ENCODE data around the gene RYR1. TPM values are rescaled to one million over a fixed set of nuclear protein-coding genes. Genes with fewer than 3 reads are reported as not detected.
"Not testable (repeated sequence)": the region's sequence is repeated elsewhere in the genome, so short reads cannot be mapped to it uniquely, and the experiment has no call there.

The RYR1 gene
- total and polyA plus RNA-seq, 7 donors, result under 0.01 to 4.1 (median 0.85) TPM

DNA sequence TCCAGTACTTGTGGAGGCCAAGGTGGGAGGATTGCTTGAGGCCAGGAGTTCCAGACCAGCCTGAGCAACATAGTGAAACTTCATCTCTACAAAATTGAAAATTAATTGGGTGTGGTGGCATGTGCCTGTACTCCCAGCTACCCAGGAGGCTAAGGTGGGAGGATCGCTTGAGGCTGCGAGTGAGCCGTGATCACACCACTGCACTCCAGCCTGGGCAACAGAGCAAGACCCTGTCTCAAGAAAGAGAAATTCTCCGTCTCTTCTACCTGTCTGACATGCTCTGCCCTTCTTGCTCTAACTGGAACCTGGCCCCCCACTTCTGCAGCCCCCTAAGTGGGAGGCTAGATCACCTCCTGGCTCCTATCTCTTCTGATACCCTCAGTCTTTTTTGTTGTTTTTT lies 192.9 kb downstream of the RYR1 start:
- DNase-seq, result no peak
- intact Hi-C loops (cut with DNase I), result no loop called here
- Histone ChIP-seq H3K4me3 (no peak overlapping the region), H3K27me3 (no peaks in the 10 kb centered on the region), H3K9me3 (no peaks in the 10 kb centered on the region), H3K36me3 (peaks cover 46 to 98% (median 85%) of the 10 kb centered on the region in 4 donors), H3K27ac (no peak overlapping the region), H3K4me1 (no peaks in the 10 kb centered on the region)
- TF ChIP-seq, protein P1, sequence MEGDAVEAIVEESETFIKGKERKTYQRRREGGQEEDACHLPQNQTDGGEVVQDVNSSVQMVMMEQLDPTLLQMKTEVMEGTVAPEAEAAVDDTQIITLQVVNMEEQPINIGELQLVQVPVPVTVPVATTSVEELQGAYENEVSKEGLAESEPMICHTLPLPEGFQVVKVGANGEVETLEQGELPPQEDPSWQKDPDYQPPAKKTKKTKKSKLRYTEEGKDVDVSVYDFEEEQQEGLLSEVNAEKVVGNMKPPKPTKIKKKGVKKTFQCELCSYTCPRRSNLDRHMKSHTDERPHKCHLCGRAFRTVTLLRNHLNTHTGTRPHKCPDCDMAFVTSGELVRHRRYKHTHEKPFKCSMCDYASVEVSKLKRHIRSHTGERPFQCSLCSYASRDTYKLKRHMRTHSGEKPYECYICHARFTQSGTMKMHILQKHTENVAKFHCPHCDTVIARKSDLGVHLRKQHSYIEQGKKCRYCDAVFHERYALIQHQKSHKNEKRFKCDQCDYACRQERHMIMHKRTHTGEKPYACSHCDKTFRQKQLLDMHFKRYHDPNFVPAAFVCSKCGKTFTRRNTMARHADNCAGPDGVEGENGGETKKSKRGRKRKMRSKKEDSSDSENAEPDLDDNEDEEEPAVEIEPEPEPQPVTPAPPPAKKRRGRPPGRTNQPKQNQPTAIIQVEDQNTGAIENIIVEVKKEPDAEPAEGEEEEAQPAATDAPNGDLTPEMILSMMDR (IDR thresholded peaks at IDR 0.05), result no peak
- TF ChIP-seq POLR2AphosphoS5 (IDR thresholded peaks at IDR 0.05) (no peak), EP300 (IDR thresholded peaks at IDR 0.05) (no peak), POLR2A (IDR thresholded peaks at IDR 0.05) (no peak)
- WGBS, 2 donors, result 95 to 96% methylated on average over 4 of the region's 4 CpGs

DNA sequence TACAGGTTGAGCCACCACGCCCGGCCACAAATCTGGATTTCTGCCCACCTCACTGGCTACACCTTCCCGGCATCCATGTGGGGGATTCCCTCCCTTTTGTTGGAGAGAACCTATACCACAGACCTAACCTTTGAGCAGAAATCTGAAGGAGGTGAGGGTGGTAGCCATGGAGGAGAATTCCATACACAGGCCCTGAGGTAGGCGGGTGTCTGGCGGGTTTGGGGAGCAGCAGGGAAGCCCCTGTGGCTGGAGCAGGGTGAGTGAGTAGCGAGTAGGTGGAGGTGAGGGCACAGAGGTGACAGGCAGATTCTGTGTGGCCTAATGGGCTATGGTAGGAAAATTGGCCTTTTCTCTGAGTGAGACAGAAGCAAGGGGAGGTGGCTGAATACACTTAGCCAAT lies 196.1 kb downstream of the RYR1 start:
- TF ChIP-seq EP300 (IDR thresholded peaks at IDR 0.05) (no peak), POLR2AphosphoS5 (IDR thresholded peaks at IDR 0.05) (no peak), POLR2A (IDR thresholded peaks at IDR 0.05) (no peak)
- TF ChIP-seq, protein P1 (IDR thresholded peaks at IDR 0.05), result no peak
- H3K27ac ChIP-seq, result no peak overlapping the region
- no peaks in the 10 kb centered on the region for H3K4me1 ChIP-seq
- H3K9me3 ChIP-seq, result no peaks in the 10 kb centered on the region
- 88 to 94% methylated on average over 6 of the region's 6 CpGs for WGBS, 2 donors
- no peak for DNase-seq
- H3K27me3 ChIP-seq, result no peaks in the 10 kb centered on the region
- peaks cover 44 to 90% (median 68%) of the 10 kb centered on the region in 4 donors for H3K36me3 ChIP-seq
- intact Hi-C loops (cut with DNase I), result no loop called here
- no peak overlapping the region for H3K4me3 ChIP-seq

DNA sequence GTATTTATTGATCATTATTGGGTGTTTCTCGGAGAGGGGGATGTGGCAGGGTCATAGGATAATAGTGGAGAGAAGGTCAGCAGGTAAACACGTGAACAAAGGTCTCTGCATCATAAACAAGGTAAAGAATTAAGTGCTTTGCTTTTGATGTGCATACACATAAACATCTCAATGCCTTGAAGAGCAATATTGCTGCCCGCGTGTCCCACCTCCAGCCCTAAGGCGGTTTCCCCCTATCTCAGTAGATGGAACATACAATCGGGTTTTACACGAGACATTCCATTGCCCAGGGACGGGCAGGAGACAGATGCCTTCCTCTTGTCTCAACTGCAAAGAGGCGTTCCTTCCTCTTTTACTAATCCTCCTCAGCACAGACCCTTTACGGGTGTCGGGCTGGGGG lies 197.8 kb downstream of the RYR1 start:
- H3K4me3 ChIP-seq; DNase-seq; H3K4me1 ChIP-seq; H3K27me3 ChIP-seq; intact Hi-C loops (cut with DNase I); H3K27ac ChIP-seq; H3K9me3 ChIP-seq: not testable (repeated sequence)
- 80 to 81% methylated on average over 11 of the region's 11 CpGs for WGBS, 2 donors
- H3K36me3 ChIP-seq, result peaks cover 28 to 88% (median 62%) of the 10 kb centered on the region in 4 donors

DNA sequence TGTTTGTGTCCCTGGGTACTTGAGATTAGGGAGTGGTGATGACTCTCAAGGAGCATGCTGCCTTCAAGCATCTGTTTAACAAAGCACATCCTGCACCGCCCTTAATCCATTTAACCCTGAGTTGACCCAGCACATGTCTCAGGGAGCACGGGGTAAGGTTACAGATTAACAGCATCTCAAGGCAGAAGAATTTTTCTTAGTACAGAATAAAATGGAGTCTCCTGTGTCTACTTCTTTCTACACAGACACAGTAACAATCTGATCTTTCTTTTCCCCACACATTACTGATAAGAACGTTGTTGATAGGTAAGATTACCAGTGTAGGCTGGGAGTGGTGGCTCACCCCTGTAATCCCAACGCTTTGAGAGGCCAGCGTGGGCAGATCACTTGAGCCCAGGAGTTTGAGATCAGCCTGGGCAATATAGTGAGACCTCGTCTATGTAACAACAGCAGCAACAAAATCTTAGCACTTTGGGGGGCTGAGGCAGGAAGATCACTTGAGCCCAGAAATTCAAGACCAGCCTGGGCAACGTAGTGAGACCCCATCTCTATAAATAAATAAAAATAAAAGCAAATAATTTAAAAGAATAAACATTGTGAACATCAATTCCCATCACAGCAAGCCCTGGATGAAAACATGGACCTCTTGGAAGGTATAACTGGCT lies 198.5 kb downstream of the RYR1 start:
- H3K4me3 ChIP-seq; H3K27me3 ChIP-seq; DNase-seq; H3K9me3 ChIP-seq; H3K4me1 ChIP-seq; H3K27ac ChIP-seq; intact Hi-C loops (cut with DNase I): not testable (repeated sequence)
- WGBS, 2 donors, result 63 to 80% methylated on average over 7 of the region's 7 CpGs
- H3K36me3 ChIP-seq, result peaks cover 24 to 85% (median 56%) of the 10 kb centered on the region in 4 donors

DNA sequence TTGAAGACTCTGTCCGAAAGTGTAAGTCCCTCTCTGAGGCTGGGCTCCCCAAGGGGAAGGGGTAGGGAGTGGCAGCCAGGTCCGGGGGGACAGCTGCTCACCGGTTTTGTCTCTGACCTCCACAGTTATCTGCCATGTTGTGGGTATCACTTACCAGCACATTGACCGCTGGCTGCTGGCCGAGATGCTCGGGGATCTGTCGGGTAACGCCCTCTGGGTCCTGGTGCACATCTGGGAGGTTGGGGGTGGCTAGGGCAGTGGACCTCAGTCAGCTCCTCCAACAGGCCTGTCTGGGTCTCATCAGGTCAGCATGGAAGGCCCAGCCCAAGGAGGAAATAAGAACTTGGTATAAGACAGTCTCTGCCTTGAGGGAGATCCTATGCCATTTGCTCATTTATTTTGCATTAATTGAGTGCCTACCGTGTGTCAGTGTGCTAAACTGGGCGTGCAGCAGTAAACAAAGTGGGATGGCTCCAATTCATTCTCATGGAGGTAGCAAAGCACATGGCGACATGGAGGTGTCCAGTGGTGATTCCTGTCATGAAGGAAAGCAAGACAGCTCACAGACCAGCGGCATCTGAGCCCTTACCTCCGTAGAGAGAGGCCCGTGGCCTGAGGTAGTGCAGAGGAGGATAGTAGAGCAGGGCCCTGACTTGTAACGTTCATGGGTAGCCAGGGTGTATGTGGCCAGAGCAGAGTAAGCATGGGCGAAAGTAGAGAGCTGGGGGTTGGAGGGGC lies 199.2 kb downstream of the RYR1 start:
- no peaks in the 10 kb centered on the region for H3K9me3 ChIP-seq
- intact Hi-C loops (cut with DNase I), result no loop called here
- H3K27ac ChIP-seq, result no peak overlapping the region
- no peak for DNase-seq
- TF ChIP-seq, protein P1 (IDR thresholded peaks at IDR 0.05), result no peak
- TF ChIP-seq POLR2A (IDR thresholded peaks at IDR 0.05) (no peak), POLR2AphosphoS5 (IDR thresholded peaks at IDR 0.05) (no peak), EP300 (IDR thresholded peaks at IDR 0.05) (no peak)
- H3K36me3 ChIP-seq, result peaks cover 23 to 84% (median 49%) of the 10 kb centered on the region in 4 donors
- H3K4me3 ChIP-seq, result no peak overlapping the region
- H3K4me1 ChIP-seq, result peaks cover 0 to 6% (median 0%) of the 10 kb centered on the region in 4 donors
- H3K27me3 ChIP-seq, result no peaks in the 10 kb centered on the region
- WGBS, 2 donors, result 92 to 93% methylated on average over 16 of the region's 16 CpGs
